MM.1S (cell line): ENCODE measurements around the gene POLRMT.

Experiments
- DNase-seq: peaks from one replicate; pipeline ENCODE4 v3.0.0-alpha.2; 2015
- H2AFZ ChIP-seq: fragments of 300-600 bp; sonication (generic); 2 replicates; pipeline ENCODE4 v1.6.0; 2016; ENCODE audit warnings: antibody characterized with exemption, low read length
- H3F3A ChIP-seq: fragments of 300-600 bp; sonication (generic); 2 replicates; pipeline ENCODE4 v1.6.1; 2016; ENCODE audit warnings: mild to moderate bottlenecking, antibody characterized with exemption, low read length, moderate library complexity, mixed read lengths; ENCODE audit not compliant: insufficient read depth
- H3K27ac ChIP-seq: fragments of 300-600 bp; sonication (generic); 2 replicates; pipeline ENCODE4 v1.5.1; 2016; ENCODE audit warnings: mild to moderate bottlenecking, low read length
- H3K27me3 ChIP-seq: fragments of 300-600 bp; sonication (generic); replicated peaks from 2 replicates; pipeline ENCODE4 v1.6.0; 2016; ENCODE audit warnings: low read length; ENCODE audit not compliant: insufficient read depth
- H3K36me3 ChIP-seq: fragments of 300-600 bp; sonication (generic); replicated peaks from 2 replicates; pipeline ENCODE4 v1.6.1; 2016; ENCODE audit warnings: mild to moderate bottlenecking, low read length, mixed read lengths; ENCODE audit not compliant: insufficient read depth
- H3K4me1 ChIP-seq: fragments of 300-600 bp; sonication (generic); 2 replicates; pipeline ENCODE4 v1.6.1; 2016; ENCODE audit warnings: low read length, mixed read lengths
- H3K4me2 ChIP-seq: fragments of 300-600 bp; sonication (generic); 2 replicates; pipeline ENCODE4 v1.6.0; 2016; ENCODE audit warnings: low read depth, low read length
- H3K4me3 ChIP-seq: fragments of 300-600 bp; sonication (generic); 2 replicates; pipeline ENCODE4 v1.5.1; 2016; ENCODE audit warnings: low read length, mixed read lengths
- H3K79me2 ChIP-seq: fragments of 300-600 bp; sonication (generic); 2 replicates; pipeline ENCODE4 v1.6.1; 2016; ENCODE audit warnings: mixed run types, low read length, mixed read lengths
- H3K9ac ChIP-seq: fragments of 300-600 bp; sonication (generic); 2 replicates; pipeline ENCODE4 v1.6.1; 2016; ENCODE audit warnings: low read length, mixed read lengths
- H3K9me2 ChIP-seq: fragments of 300-600 bp; sonication (generic); replicated peaks from 2 replicates; pipeline ENCODE4 v1.6.1; 2016; ENCODE audit warnings: mild to moderate bottlenecking, low read length, mixed read lengths; ENCODE audit not compliant: insufficient read depth
- H3K9me3 ChIP-seq: fragments of 300-600 bp; sonication (generic); replicated peaks from 2 replicates; pipeline ENCODE4 v1.6.1; 2016; ENCODE audit warnings: mild to moderate bottlenecking, low read length, mixed read lengths; ENCODE audit not compliant: insufficient read depth
- H4K20me1 ChIP-seq: fragments of 300-600 bp; sonication (generic); 2 replicates; pipeline ENCODE4 v1.6.1; 2016; ENCODE audit warnings: mild to moderate bottlenecking, low read length, moderate library complexity, mixed read lengths; ENCODE audit not compliant: insufficient read depth
- CTCF ChIP-seq: fragments of 300-600 bp; sonication (generic); IDR thresholded peaks from 2 replicates; pipeline ENCODE4 v1.5.1; 2016; ENCODE audit warnings: antibody characterized with exemption, low read length, mixed read lengths
- EZH2 ChIP-seq: fragments of 300-600 bp; sonication (generic); optimal IDR thresholded peaks from 2 replicates; pipeline ENCODE3; 2017; ENCODE audit warnings: low read depth, mild to moderate bottlenecking, antibody characterized with exemption, low read length, mixed read lengths
- EZH2phosphoT487 ChIP-seq: fragments of 300-600 bp; sonication (generic); IDR thresholded peaks from 2 replicates; pipeline ENCODE4 v1.6.1; 2018; ENCODE audit warnings: antibody characterized with exemption, low read length

Gene POLRMT

DNA sequence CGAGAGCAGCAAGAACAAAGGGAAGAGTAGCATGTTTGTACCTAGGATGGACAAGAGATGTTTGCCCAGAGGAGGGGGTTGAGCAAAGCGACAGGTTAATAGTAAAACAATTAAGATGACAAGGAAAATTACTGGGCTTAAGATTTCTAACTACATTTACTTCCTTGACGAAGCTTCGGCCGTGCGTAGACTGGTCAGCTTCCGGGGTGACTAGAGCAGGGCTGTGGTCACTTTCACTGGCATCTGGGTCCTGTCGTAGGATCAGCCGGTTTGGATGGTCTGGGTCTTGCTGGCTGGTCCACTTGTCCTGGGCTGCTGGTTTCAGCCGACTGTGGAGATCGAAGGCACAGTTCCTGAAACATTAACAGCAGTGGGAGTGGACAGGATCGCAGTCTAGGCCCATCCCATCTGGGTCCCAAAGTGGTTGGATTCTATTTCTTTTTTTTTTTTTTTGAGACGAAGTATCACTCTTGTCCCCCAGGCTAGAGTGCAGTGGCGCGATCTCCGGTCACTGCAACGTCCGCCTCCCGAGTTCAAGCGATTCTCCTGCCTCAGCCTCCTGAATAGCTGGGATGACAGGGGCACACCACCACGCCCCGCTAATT is 65.9 kb downstream of the POLRMT start:
- H3K36me3 ChIP-seq: no peaks in the 10 kb centered on the region
- H4K20me1 ChIP-seq: no peaks in the 10 kb centered on the region
- H3K9ac ChIP-seq: no peak overlapping the region
- H3K4me3 ChIP-seq: no peak overlapping the region
- H3K4me2 ChIP-seq: no peak overlapping the region
- DNase-seq: no peak
- no peak for TF ChIP-seq CTCF
- TF ChIP-seq EZH2phosphoT487: no peak
- no peak for TF ChIP-seq EZH2
- peaks cover under 1% of the 10 kb centered on the region for H3K79me2 ChIP-seq
- no peak overlapping the region for H3K27ac ChIP-seq
- peaks cover 14% of the 10 kb centered on the region for H3F3A ChIP-seq
- no peaks in the 10 kb centered on the region for H3K4me1 ChIP-seq
- no peaks in the 10 kb centered on the region for H3K9me3 ChIP-seq
- H3K9me2 ChIP-seq: no peaks in the 10 kb centered on the region
- no peaks in the 10 kb centered on the region for H3K27me3 ChIP-seq
- H2AFZ ChIP-seq: no peak overlapping the region
